ENCODE data around the gene FABP3.

Gene FABP3

DNA sequence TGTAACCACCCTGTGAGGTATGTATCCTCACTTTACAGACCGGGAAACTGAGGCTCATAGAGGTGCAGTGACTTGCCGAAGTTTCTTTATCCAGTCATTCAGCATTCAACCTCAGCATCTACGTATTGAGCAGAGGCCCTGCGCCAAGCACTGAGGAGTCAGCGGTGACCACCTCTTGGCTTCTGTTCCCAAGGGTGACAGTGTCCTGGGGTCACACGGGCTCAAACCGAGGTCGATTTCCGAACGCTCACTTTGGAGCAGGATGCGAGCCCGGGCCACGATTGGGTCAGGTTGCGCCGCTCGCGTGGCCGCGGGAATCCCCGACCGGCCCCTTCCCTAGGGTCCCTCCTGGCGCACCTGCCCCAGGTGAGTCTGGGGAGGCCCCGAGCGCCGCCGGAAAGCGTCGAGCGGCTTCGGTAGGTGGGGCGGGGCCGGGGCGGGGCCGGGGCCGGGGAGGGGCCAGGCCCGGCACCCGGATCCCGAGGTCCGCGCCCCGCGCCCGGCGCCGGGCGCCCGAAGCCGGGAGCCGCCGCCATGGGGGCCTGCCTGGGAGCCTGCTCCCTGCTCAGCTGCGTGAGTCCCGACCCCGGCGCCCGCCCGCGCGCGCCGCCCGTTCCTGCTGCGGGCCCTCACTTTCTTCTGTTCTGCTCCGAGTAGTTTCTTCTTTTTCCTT lies 40.0 kb upstream of the FABP3 start, which contains the start of gene SERINC2 (continued):
- TF ChIP-seq, protein P1, sequence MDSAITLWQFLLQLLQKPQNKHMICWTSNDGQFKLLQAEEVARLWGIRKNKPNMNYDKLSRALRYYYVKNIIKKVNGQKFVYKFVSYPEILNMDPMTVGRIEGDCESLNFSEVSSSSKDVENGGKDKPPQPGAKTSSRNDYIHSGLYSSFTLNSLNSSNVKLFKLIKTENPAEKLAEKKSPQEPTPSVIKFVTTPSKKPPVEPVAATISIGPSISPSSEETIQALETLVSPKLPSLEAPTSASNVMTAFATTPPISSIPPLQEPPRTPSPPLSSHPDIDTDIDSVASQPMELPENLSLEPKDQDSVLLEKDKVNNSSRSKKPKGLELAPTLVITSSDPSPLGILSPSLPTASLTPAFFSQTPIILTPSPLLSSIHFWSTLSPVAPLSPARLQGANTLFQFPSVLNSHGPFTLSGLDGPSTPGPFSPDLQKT (IDR thresholded peaks at IDR 0.05; ENCODE audit: borderline replicate concordance, low read depth, low read length), result no peak
- TF ChIP-seq ZNF274 (IDR thresholded peaks at IDR 0.05; ENCODE audit: low read length) (no peak), ZNF274 (tag by site-specific recombination; IDR thresholded peaks at IDR 0.05; ENCODE audit: borderline replicate concordance) (no peak), WT1 (tag by site-specific recombination; IDR thresholded peaks at IDR 0.05) (no peak), ZEB2 (tag by site-specific recombination; IDR thresholded peaks at IDR 0.05) (peak; percentile 59; the same call in 1 of the 2 replicates), ZNF132 (tag by site-specific recombination; IDR thresholded peaks at IDR 0.05; ENCODE audit: borderline replicate concordance) (no peak), IKZF3 (tag by site-specific recombination; IDR thresholded peaks at IDR 0.05) (no peak), ZNF202 (tag by site-specific recombination; IDR thresholded peaks at IDR 0.05; ENCODE audit: borderline replicate concordance) (no peak), KLF10 (tag by site-specific recombination; IDR thresholded peaks at IDR 0.05) (peak; percentile 40; the same call in 1 of the 2 replicates), SP2 (tag by site-specific recombination; IDR thresholded peaks at IDR 0.05) (no peak), ZNF501 (tag by site-specific recombination; IDR thresholded peaks at IDR 0.05) (no peak), ZNF664 (tag by site-specific recombination; IDR thresholded peaks at IDR 0.05) (no peak), ZNF239 (tag by site-specific recombination; IDR thresholded peaks at IDR 0.05) (no peak), KLF7 (tag by site-specific recombination; IDR thresholded peaks at IDR 0.05; ENCODE audit: borderline replicate concordance) (no peak), YY1 (tag by site-specific recombination; IDR thresholded peaks at IDR 0.05) (no peak)
- TF ChIP-seq, protein P2, sequence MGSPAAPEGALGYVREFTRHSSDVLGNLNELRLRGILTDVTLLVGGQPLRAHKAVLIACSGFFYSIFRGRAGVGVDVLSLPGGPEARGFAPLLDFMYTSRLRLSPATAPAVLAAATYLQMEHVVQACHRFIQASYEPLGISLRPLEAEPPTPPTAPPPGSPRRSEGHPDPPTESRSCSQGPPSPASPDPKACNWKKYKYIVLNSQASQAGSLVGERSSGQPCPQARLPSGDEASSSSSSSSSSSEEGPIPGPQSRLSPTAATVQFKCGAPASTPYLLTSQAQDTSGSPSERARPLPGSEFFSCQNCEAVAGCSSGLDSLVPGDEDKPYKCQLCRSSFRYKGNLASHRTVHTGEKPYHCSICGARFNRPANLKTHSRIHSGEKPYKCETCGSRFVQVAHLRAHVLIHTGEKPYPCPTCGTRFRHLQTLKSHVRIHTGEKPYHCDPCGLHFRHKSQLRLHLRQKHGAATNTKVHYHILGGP (tag by site-specific recombination; IDR thresholded peaks at IDR 0.05), result no peak

DNA sequence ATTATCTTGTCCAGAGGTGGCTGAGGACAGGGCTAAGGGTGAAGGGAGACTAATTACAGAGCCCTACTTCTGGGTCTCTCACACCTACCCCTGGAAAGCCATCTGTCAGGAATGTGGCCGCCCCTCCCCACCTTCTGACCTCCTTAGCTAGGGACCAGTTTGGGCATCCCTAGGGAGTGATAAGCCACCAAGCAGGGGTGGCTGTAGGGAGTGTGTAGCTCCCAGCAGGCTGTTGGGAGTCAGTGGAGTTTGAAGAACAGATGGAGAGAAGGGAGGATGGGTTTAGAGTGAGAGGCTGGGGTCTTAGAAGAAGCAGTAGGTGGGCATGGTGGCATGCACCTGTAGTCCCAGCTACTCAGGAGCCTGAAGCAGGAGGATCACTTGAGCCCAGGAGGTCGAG lies 39.3 kb upstream of the FABP3 start:
- CTCF ChIA-PET, result interaction anchor here (0.7 to 2.7 kb wide), 6 partner anchors 8 to 611 kb away, joined by 3 to 12 read pairs (median 6); no protein-coding TSS in a partner anchor
- no peaks in the 10 kb centered on the region for H3K36me3 ChIP-seq (ENCODE audit: control insufficient read depth in 2 of 2, insufficient read depth in 1 of 2, low read length in 2 of 2)
- no peaks in the 10 kb centered on the region; the same call in 1 of the 2 replicates for H3K4me1 ChIP-seq (ENCODE audit: control insufficient read depth, insufficient read depth, low read length)
- H3K27ac ChIP-seq (ENCODE audit: extremely low read depth, low read depth, low read length), result no peak overlapping the region
- POLR2A ChIA-PET, result no interaction called here
- H3K9me3 ChIP-seq (ENCODE audit: control insufficient read depth, insufficient read depth, low read depth, low read length), result no peaks in the 10 kb centered on the region
- H3K4me3 ChIP-seq (ENCODE audit: low read depth, low read length), result no peak overlapping the region
- TF ChIP-seq ZNF202 (tag by site-specific recombination; IDR thresholded peaks at IDR 0.05; ENCODE audit: borderline replicate concordance) (no peak), ZNF677 (tag by site-specific recombination; IDR thresholded peaks at IDR 0.05) (no peak), BCL11A (tag by site-specific recombination; IDR thresholded peaks at IDR 0.05; ENCODE audit: low read depth) (no peak), WT1 (tag by site-specific recombination; IDR thresholded peaks at IDR 0.05) (peak; percentile 55), ZNF423 (tag by site-specific recombination; IDR thresholded peaks at IDR 0.05) (no peak), ZIC2 (tag by site-specific recombination; IDR thresholded peaks at IDR 0.05) (peak; percentile 32)
- TF ChIP-seq, protein P3, sequence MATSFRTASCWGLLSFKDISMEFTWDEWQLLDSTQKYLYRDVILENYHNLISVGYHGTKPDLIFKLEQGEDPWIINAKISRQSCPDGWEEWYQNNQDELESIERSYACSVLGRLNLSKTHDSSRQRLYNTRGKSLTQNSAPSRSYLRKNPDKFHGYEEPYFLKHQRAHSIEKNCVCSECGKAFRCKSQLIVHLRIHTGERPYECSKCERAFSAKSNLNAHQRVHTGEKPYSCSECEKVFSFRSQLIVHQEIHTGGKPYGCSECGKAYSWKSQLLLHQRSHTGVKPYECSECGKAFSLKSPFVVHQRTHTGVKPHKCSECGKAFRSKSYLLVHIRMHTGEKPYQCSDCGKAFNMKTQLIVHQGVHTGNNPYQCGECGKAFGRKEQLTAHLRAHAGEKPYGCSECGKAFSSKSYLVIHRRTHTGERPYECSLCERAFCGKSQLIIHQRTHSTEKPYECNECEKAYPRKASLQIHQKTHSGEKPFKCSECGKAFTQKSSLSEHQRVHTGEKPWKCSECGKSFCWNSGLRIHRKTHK (tag by site-specific recombination; IDR thresholded peaks at IDR 0.05), result no peak
- TF ChIP-seq, protein P4, sequence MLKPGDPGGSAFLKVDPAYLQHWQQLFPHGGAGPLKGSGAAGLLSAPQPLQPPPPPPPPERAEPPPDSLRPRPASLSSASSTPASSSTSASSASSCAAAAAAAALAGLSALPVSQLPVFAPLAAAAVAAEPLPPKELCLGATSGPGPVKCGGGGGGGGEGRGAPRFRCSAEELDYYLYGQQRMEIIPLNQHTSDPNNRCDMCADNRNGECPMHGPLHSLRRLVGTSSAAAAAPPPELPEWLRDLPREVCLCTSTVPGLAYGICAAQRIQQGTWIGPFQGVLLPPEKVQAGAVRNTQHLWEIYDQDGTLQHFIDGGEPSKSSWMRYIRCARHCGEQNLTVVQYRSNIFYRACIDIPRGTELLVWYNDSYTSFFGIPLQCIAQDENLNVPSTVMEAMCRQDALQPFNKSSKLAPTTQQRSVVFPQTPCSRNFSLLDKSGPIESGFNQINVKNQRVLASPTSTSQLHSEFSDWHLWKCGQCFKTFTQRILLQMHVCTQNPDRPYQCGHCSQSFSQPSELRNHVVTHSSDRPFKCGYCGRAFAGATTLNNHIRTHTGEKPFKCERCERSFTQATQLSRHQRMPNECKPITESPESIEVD (tag by site-specific recombination; IDR thresholded peaks at IDR 0.05), result no peak
- TF ChIP-seq, protein P5, sequence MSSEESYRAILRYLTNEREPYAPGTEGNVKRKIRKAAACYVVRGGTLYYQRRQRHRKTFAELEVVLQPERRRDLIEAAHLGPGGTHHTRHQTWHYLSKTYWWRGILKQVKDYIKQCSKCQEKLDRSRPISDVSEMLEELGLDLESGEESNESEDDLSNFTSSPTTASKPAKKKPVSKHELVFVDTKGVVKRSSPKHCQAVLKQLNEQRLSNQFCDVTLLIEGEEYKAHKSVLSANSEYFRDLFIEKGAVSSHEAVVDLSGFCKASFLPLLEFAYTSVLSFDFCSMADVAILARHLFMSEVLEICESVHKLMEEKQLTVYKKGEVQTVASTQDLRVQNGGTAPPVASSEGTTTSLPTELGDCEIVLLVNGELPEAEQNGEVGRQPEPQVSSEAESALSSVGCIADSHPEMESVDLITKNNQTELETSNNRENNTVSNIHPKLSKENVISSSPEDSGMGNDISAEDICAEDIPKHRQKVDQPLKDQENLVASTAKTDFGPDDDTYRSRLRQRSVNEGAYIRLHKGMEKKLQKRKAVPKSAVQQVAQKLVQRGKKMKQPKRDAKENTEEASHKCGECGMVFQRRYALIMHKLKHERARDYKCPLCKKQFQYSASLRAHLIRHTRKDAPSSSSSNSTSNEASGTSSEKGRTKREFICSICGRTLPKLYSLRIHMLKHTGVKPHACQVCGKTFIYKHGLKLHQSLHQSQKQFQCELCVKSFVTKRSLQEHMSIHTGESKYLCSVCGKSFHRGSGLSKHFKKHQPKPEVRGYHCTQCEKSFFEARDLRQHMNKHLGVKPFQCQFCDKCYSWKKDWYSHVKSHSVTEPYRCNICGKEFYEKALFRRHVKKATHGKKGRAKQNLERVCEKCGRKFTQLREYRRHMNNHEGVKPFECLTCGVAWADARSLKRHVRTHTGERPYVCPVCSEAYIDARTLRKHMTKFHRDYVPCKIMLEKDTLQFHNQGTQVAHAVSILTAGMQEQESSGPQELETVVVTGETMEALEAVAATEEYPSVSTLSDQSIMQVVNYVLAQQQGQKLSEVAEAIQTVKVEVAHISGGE (tag by site-specific recombination; conservative IDR thresholded peaks at IDR 0.05; ENCODE audit: low read depth), result no peak
- TF ChIP-seq, protein P6, sequence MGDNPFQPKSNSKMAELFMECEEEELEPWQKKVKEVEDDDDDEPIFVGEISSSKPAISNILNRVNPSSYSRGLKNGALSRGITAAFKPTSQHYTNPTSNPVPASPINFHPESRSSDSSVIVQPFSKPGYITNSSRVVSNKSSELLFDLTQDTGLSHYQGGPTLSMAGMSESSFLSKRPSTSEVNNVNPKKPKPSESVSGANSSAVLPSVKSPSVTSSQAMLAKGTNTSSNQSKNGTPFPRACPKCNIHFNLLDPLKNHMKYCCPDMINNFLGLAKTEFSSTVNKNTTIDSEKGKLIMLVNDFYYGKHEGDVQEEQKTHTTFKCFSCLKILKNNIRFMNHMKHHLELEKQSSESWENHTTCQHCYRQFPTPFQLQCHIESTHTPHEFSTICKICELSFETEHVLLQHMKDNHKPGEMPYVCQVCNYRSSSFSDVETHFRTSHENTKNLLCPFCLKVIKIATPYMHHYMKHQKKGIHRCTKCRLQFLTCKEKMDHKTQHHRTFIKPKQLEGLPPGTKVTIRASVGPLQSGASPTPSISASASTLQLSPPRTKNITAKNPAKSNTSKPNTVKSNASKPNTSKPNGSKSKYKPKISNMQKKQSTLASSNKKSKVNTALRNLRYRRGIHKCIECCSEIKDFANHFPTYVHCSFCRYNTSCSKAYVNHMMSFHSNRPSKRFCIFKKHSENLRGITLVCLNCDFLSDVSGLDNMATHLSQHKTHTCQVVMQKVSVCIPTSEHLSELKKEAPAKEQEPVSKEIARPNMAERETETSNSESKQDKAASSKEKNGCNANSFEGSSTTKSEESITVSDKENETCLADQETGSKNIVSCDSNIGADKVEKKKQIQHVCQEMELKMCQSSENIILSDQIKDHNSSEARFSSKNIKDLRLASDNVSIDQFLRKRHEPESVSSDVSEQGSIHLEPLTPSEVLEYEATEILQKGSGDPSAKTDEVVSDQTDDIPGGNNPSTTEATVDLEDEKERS (tag by site-specific recombination; IDR thresholded peaks at IDR 0.05), result no peak

All from HEK293 (cell line).